ENCODE data around the gene NHLRC4.

NHLRC4 gene

GRCh38 chr16:606656-607307, 40.0 kb downstream of the NHLRC4 start:
- no peak for DNase-seq

GRCh38 chr16:608019-608418, 41.2 kb downstream of the NHLRC4 start:
- no peak for DNase-seq

DNA sequence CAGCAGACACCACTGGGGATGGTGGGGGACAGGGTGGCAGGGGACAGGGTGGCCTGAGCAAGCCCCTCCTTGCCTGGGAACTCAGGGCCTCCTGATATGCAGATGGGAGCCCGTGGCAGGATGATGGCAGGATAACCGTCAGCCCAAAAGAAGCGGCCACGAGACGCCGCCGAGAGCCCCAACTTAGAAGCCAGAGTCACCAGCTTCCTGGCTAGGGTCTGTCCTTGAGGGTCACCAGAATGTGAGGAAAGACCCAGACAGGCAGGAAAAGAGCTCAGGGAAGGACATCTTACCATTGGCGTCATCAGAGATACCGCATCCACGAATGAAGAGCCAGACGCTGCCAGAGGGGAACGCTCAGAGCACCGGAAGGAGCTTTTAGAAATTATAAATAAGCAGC, 42.5 kb downstream of the NHLRC4 start:
- DNase-seq: no peak

DNA sequence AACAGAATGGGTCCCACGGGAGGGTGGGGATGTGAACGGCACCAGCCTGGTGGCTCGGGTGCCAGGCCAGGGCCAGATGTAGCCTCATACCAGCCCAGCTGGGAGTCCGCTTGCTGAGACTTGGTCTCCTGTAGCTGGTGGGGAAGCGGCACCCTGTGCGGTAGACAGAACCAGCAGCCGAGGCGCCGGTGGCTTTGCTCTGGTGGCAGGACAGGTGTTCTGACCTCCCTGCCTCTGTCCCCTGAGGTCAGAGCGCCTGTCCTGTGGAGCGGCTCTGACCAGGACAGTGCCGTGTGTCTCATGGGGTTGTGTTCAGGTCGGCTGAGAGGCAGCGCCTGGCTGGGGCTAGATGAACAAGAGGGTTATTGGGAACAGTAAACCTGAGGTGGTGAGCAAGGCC, 43.2 kb downstream of the NHLRC4 start:
- no peak for DNase-seq

- no peak for DNase-seq
Observed at GRCh38 chr16:610513-611381, 43.9 kb downstream of the NHLRC4 start.

DNA sequence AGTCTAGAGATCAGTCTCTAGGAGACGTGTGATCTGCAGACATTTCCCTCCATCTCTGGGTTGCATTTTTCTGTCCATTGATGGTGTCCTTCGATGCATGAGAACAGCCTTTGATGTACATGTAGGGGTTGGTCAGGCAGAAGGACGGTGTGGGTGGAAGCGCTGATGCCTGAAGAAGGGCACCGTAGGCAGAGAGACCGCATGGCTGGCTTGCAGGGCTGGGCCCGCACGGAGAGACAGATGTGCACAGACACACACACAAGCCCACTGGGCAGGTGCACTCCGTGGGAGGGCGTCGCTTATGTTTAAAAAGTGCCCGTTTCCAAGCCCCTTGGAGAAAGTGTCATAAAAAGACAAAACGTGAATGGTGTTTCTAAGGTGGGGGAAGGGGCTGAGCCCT, 48.3 kb downstream of the NHLRC4 start:
- DNase-seq: no peak

GRCh38 chr16:616733-617586, 50.2 kb downstream of the NHLRC4 start:
- no peak for DNase-seq

DNA sequence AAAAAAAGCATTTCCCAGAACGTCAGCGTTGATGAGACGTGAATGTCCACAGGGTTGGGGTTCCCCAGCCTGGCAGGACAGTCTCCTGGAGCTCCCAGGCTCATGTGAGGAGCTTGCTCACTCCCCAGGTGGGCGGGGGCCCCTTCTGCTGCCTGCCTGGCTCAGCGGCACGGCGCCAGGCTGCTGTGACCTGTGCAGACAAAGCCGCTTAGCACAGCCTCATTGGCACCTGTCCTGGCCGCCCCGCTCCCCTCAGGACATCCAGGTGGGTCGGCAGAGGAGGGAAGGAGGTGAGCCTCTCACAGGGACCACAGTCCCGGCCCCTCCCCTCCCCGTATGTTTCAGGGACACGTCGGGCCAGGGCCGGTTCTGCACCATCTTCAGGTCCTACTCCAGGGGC, 51.0 kb downstream of the NHLRC4 start:
- DNase-seq: no peak

Measured in bone marrow (tissue), 2 donors.